Heart left ventricle (tissue), 16 donors: Measurements from ENCODE around the gene MVK. TPM values are rescaled to one million over a fixed set of nuclear protein-coding genes. Genes with fewer than 3 reads are reported as not detected.
A peak's percentile ranks its signal among the peaks of the same experiment; 100 is the strongest.

Experiments used
- ATAC-seq, 4 donors: fragments of 200-7000 bp; cut with Tn5 transposase; one replicate each; pipeline ENCODE4 v1.9.1; 2020 to 2022; ENCODE audit warnings: moderate library complexity in 4 of 4, mild to moderate bottlenecking in 3 of 4, moderate number of reproducible peaks in 1 of 4
- DNase-seq, 5 donors: peaks; one replicate each; pipeline ENCODE4 v3.0.0-alpha.2; 2020
- H3K27ac ChIP-seq, 12 donors: fragments of 200-600 bp; sonication (generic) in 4 of 12; one replicate each; pipeline versions ENCODE4 v1.5.0 to v1.8.0; 2016 to 2022; ENCODE audit warnings: mild to moderate bottlenecking in 2 of 12
- H3K27me3 ChIP-seq, 9 donors: fragments of 200-600 bp; sonication (generic) in 2 of 9; one replicate each; pipeline versions ENCODE4 v1.5.1 to v1.8.0; 2016 to 2022; ENCODE audit warnings: mild to moderate bottlenecking in 3 of 9
- H3K36me3 ChIP-seq, 9 donors: fragments of 200-600 bp; sonication (generic) in 2 of 9; one replicate each; pipeline versions ENCODE4 v1.5.0 to v1.8.0; 2018 to 2022; ENCODE audit warnings: mild to moderate bottlenecking in 2 of 9
- H3K4me1 ChIP-seq, 12 donors: fragments of 200-600 bp; sonication (generic) in 4 of 12; one replicate each; pipeline versions ENCODE4 v1.5.0 to v1.8.0; 2016 to 2022; ENCODE audit warnings: mild to moderate bottlenecking in 3 of 12
- H3K4me3 ChIP-seq, 12 donors: fragments of 200-600 bp; sonication (generic) in 4 of 12; one replicate each; pipeline versions ENCODE4 v1.5.0 to v1.8.0; 2017 to 2022; ENCODE audit warnings: mild to moderate bottlenecking in 9 of 12, moderate library complexity in 4 of 12
- H3K9me3 ChIP-seq, 12 donors: fragments of 200-600 bp; sonication (generic) in 4 of 12; one replicate each; pipeline versions ENCODE4 v1.5.0 to v1.8.0; 2016 to 2022; ENCODE audit warnings: mild to moderate bottlenecking in 1 of 12
- CTCF ChIP-seq, 12 donors: fragments of 200-600 bp; sonication (generic) in 4 of 12; IDR thresholded peaks; one replicate each; pipeline versions ENCODE4 v1.5.0 to v1.8.0; 2018 to 2022; ENCODE audit warnings: antibody characterized with exemption in 12 of 12, mild to moderate bottlenecking in 5 of 12
- POLR2A ChIP-seq, 2 donors: fragments of 450-650 bp; IDR thresholded peaks; one replicate each; pipeline ENCODE4 v1.6.1; 2017; ENCODE audit warnings: antibody characterized with exemption in 2 of 2, mild to moderate bottlenecking in 2 of 2, moderate library complexity in 2 of 2
- WGBS, 4 donors: extraction: QIAGEN DNeasy Blood & Tissue Kit in 2 of 4; methylation state at CpG; one replicate each; pipeline versions ENCODE4 v1.1.5 to v1.1.7; 2013 to 2018; 5-methylcytosine and 5-hydroxymethylcytosine counted together
- intact Hi-C, 10 donors: fragments of 100-400 bp; cut with DNase I; formaldehyde crosslinking; loops; one replicate each; pipeline versions ENCODE4 v1.11.1 to v1.14.2; 2022
- polyA plus RNA-seq, 2 donors: library from polyadenylated mRNA; stranded (reverse); fragments of 200-250 nt; gene quantifications; one replicate each; pipeline ENCODE4 v1.2.3, GENCODE V29; 2013
- total RNA-seq, 9 donors: library from RNA; depleted of rRNA in 2 of 9; stranded (reverse); fragments of >200 nt in 2 of 9; fragmentation: NEBNext Ultra II Directional in 3 of 9; extraction: Animal tissue kit (Norgen Biotek cat#: 25700) in 3 of 9; gene quantifications; one replicate each; pipeline versions ENCODE4 v1.1.0 to v1.2.4, GENCODE V29; 2016 to 2023
- donor health status: ischemic (EF 13 %, LVEDD 7.1; RV severe dilation, severe dysfunction).
- donor health status: healthy with polysubstance abuse.
- donor health status: DM: no; HTN: yes; CAD: no.
- donor health status: DM: no; HTN: no; CAD: no.
- donor health status: ischemic (EF 25% LVEDD 6.9; RV normal size, moderate dysfunction).
- donor health status: ischemic (EF 25% LVEDD 5.7; RV mildly dilated, moderate dysfunction).
- donor health status: healthy.
- donor health status: DM: yes; HTN: yes; CAD: no.
- donor health status: ischemic (EF 35%, LVEDD 5.7; RV mildly dilated, moderate dysfunction).
- donor health status: nonischemic (EF 11% LVEDD 7.7; RV severe dilation, severe dysfunction).
- donor health status: DM: yes; HTN: yes; CAD: no.
- donor health status: PGD.
- donor health status: ischemic (EF 29% LVEDD 5.4; RV normal size, mild dysfunction).
- donor health status: nonischemic (EF 23%, LVEDD 6.1; RV moderate dilation, normal function).

The MVK gene
- total and polyA plus RNA-seq, 11 donors, result 7.9 to 14.9 (median 10.1) TPM

- intact Hi-C loops, result no loop called here
- H3K4me3 ChIP-seq, result no peak overlapping the region
- H3K9me3 ChIP-seq, result no peaks in the 10 kb centered on the region
- TF ChIP-seq CTCF (IDR thresholded peaks at IDR 0.05) (no peak), POLR2A (IDR thresholded peaks at IDR 0.05) (no peak)
- H3K27me3 ChIP-seq, result peaks cover 0 to 36% (median 3%) of the 10 kb centered on the region in 9 donors
- no peak overlapping the region for H3K27ac ChIP-seq
- DNase-seq (no peak), ATAC-seq (no peak)
- 57 to 63% (median 60%) methylated on average over 10 of the region's 10 CpGs for WGBS, 4 donors
- no peaks in the 10 kb centered on the region for H3K36me3 ChIP-seq
- H3K4me1 ChIP-seq, result peaks cover 0 to 11% (median 3%) of the 10 kb centered on the region in 12 donors
Measured at GRCh38 chr12:109611223-109611622, 37.6 kb downstream of the MVK start.

GRCh38 chr12:109612003-109612402 lies 38.4 kb downstream of the MVK start:
- peaks cover 0 to 31% (median 3%) of the 10 kb centered on the region in 9 donors for H3K27me3 ChIP-seq
- 75 to 94% (median 87%) methylated on average over 3 of the region's 3 CpGs for WGBS, 4 donors

GRCh38 chr12:109612975-109613502 lies 39.4 kb downstream of the MVK start:
- no peaks in the 10 kb centered on the region for H3K36me3 ChIP-seq
- no peaks in the 10 kb centered on the region for H3K4me1 ChIP-seq
- 51 to 57% (median 54%) methylated on average over 5 of the region's 5 CpGs for WGBS, 4 donors
- DNase-seq, result no peak
- no peak for ATAC-seq
- H3K9me3 ChIP-seq, result no peaks in the 10 kb centered on the region
- peaks cover 0 to 31% (median 3%) of the 10 kb centered on the region in 9 donors for H3K27me3 ChIP-seq
- intact Hi-C loops, result no loop called here
- H3K4me3 ChIP-seq, result no peak overlapping the region
- no peak overlapping the region for H3K27ac ChIP-seq
- peak in 2 of 12 donors; percentile 9 to 23 for TF ChIP-seq CTCF (IDR thresholded peaks at IDR 0.05)
- no peak for TF ChIP-seq POLR2A (IDR thresholded peaks at IDR 0.05)

More at GRCh38 chr12:109612003-109612402, 38.4 kb downstream of the MVK start:
- H3K9me3 ChIP-seq, result no peaks in the 10 kb centered on the region
- intact Hi-C loops, result no loop called here
- H3K4me1 ChIP-seq, result peaks cover 0 to 3% (median 0%) of the 10 kb centered on the region in 12 donors
- no peak overlapping the region for H3K4me3 ChIP-seq
- no peak overlapping the region for H3K27ac ChIP-seq
- no peak for TF ChIP-seq POLR2A (IDR thresholded peaks at IDR 0.05)
- TF ChIP-seq CTCF (IDR thresholded peaks at IDR 0.05), result no peak
- H3K36me3 ChIP-seq, result no peaks in the 10 kb centered on the region
- DNase-seq (no peak), ATAC-seq (no peak)

- 72 to 75% (median 73%) methylated on average over 26 of the region's 26 CpGs for WGBS, 4 donors
- DNase-seq (no peak), ATAC-seq (no peak)
- no peaks in the 10 kb centered on the region for H3K36me3 ChIP-seq
- TF ChIP-seq CTCF (IDR thresholded peaks at IDR 0.05), result no peak
- no peak for TF ChIP-seq POLR2A (IDR thresholded peaks at IDR 0.05)
- H3K9me3 ChIP-seq, result no peaks in the 10 kb centered on the region
- peaks cover 0 to 30% (median 3%) of the 10 kb centered on the region in 9 donors for H3K27me3 ChIP-seq
- H3K27ac ChIP-seq, result no peak overlapping the region
- no peak overlapping the region for H3K4me3 ChIP-seq
- no peaks in the 10 kb centered on the region for H3K4me1 ChIP-seq
- intact Hi-C loops, result no loop called here
Measured at GRCh38 chr12:109613649-109614455, 40.3 kb downstream of the MVK start.
